Adrenal gland (tissue), 5 donors: ENCODE results near the gene THNSL1.

Experiments
- CTCF ChIP-seq, 6 experiments: fragments of 450-650 bp in 4 of 6; fragments of 200-600 bp in 2 of 6; sonication (generic) in 1 of 6; IDR thresholded peaks; 1 replicate in 5 of 6; 2 replicates in 1 of 6; pipeline versions ENCODE4 v1.5.1 to v1.8.0; 2016 to 2021; ENCODE audit warnings: antibody characterized with exemption in 6 of 6, mild to moderate bottlenecking in 2 of 6, moderate library complexity in 1 of 6
- POLR2A ChIP-seq, 2 donors: fragments of 450-650 bp; IDR thresholded peaks; one replicate each; pipeline ENCODE4 v1.6.1; 2017; ENCODE audit warnings: antibody characterized with exemption in 2 of 2, mild to moderate bottlenecking in 2 of 2, moderate library complexity in 1 of 2
- donor health status: DM: no; HTN: no; CAD: no.

GRCh38 chr10:25016376-25017153 lies at the start of gene THNSL1:
- TF ChIP-seq CTCF (IDR thresholded peaks at IDR 0.05) (no peak), POLR2A (IDR thresholded peaks at IDR 0.05) (peak; percentile 85 to 94)
